WTC11 (cell line): ENCODE measurements around the gene ZBTB24. TPM values are rescaled to one million over a fixed set of nuclear protein-coding genes. Genes with fewer than 3 reads are reported as not detected.

Source experiments
- ATAC-seq: fragments of 200-7000 bp; cut with Tn5 transposase; 2 replicates; pipeline ENCODE4 v1.10.0; 2021; ENCODE audit warnings: mild to moderate bottlenecking, moderate library complexity
- CTCF ChIA-PET: fragments of 300-600 bp; sonication (Branson Sonifier 250); formaldehyde crosslinking; loops from one replicate; lab custom pipeline; 2021; ENCODE audit warnings: antibody characterized with exemption; lab: Charles Lee
- POLR2A ChIA-PET: fragments of 350-600 bp; sonication (Branson Sonifier 250); formaldehyde crosslinking; loops from one replicate; lab custom pipeline; 2021; ENCODE audit warnings: antibody characterized with exemption; lab: Charles Lee
- DNase-seq: peaks from one replicate; pipeline ENCODE4 v3.0.0; 2021; ENCODE audit warnings: low spot score
- H3K27ac Mint-ChIP-seq: 2 replicates; pipeline ENCODE4 v1.8.0; 2021; ENCODE audit warnings: mixed read lengths
- H3K27me3 Mint-ChIP-seq: 2 replicates; pipeline ENCODE4 v1.8.0; 2021; ENCODE audit warnings: low read depth, mild to moderate bottlenecking, moderate library complexity, mixed read lengths
- H3K36me3 Mint-ChIP-seq: 2 replicates; pipeline ENCODE4 v1.8.0; 2021; ENCODE audit warnings: mixed read lengths
- H3K4me1 Mint-ChIP-seq: 2 replicates; pipeline ENCODE4 v1.8.0; 2022; ENCODE audit warnings: mixed read lengths
- H3K4me3 Mint-ChIP-seq: 2 replicates; pipeline ENCODE4 v1.8.0; 2021; ENCODE audit warnings: mild to moderate bottlenecking, moderate library complexity, mixed read lengths
- H3K9me3 Mint-ChIP-seq: 2 replicates; pipeline ENCODE4 v1.8.0; 2021; ENCODE audit warnings: mixed read lengths
- AFF4 ChIP-seq: sonication (generic); formaldehyde crosslinking; IDR thresholded peaks from 2 replicates; pipeline ENCODE4 v1.8.1; 2023; ENCODE audit warnings: mild to moderate bottlenecking, missing genetic modification reagents, borderline replicate concordance
- ATF3 ChIP-seq: sonication (generic); formaldehyde crosslinking; conservative IDR thresholded peaks from 2 replicates; pipeline ENCODE4 v1.8.1; 2022; ENCODE audit warnings: mild to moderate bottlenecking, missing genetic modification reagents
- CDX4 ChIP-seq: fragments of 250-450 bp; sonication (Bioruptor Pico); IDR thresholded peaks from 2 replicates; pipeline ENCODE4 v1.9.0; 2021; ENCODE audit warnings: moderate library complexity, mild to moderate bottlenecking, inconsistent platforms, borderline replicate concordance
- ERG ChIP-seq: fragments of 250-450 bp; sonication (Bioruptor Pico); IDR thresholded peaks from 2 replicates; pipeline ENCODE4 v1.8.0; 2021; ENCODE audit warnings: mild to moderate bottlenecking
- ETV6 ChIP-seq: sonication (generic); formaldehyde crosslinking; IDR thresholded peaks from 2 replicates; pipeline ENCODE4 v1.8.1; 2022; ENCODE audit warnings: mild to moderate bottlenecking, missing genetic modification reagents
- GABPB1 ChIP-seq: sonication (generic); formaldehyde crosslinking; IDR thresholded peaks from 2 replicates; pipeline ENCODE4 v1.8.1; 2023; ENCODE audit warnings: mild to moderate bottlenecking, missing genetic modification reagents
- JUN ChIP-seq: sonication (generic); formaldehyde crosslinking; IDR thresholded peaks from 2 replicates; pipeline ENCODE4 v1.8.0; 2023; ENCODE audit warnings: mild to moderate bottlenecking, missing genetic modification reagents
- SMAD3 ChIP-seq: sonication (generic); formaldehyde crosslinking; IDR thresholded peaks from 2 replicates; pipeline ENCODE4 v1.8.0; 2022; ENCODE audit warnings: missing genetic modification reagents, mild to moderate bottlenecking, borderline replicate concordance
- ZNF281 ChIP-seq: sonication (generic); formaldehyde crosslinking; IDR thresholded peaks from 2 replicates; pipeline ENCODE4 v1.8.0; 2023; ENCODE audit warnings: mild to moderate bottlenecking, missing genetic modification reagents
- ZNF532 ChIP-seq: fragments of 250-450 bp; sonication (Bioruptor Pico); IDR thresholded peaks from 2 replicates; pipeline ENCODE4 v1.9.0; 2021; ENCODE audit warnings: mild to moderate bottlenecking, borderline replicate concordance
- total RNA-seq: library from RNA; stranded (reverse); gene quantifications from 3 replicates; pipeline ENCODE4 v1.2.3, GENCODE V29; 2021

The ZBTB24 gene
- total RNA-seq, 1 experiment from 2014 or later = 14.7 TPM

- POLR2A ChIA-PET = no interaction called here
- no peak for DNase-seq
- H3K27me3 Mint-ChIP-seq = no peaks in the 10 kb centered on the region
- H3K36me3 Mint-ChIP-seq = peaks cover 19% of the 10 kb centered on the region
- no peaks in the 10 kb centered on the region for H3K9me3 Mint-ChIP-seq
- no peak overlapping the region for H3K4me3 Mint-ChIP-seq
- TF ChIP-seq SMAD3 (CRISPR knock-in tag) (no peak), ZNF532 (CRISPR knock-in tag) (no peak), CDX4 (CRISPR knock-in tag) (no peak), JUN (no peak), ATF3 (no peak), AFF4 (CRISPR knock-in tag) (no peak), GABPB1 (no peak), ZNF281 (CRISPR knock-in tag) (no peak)
- TF ChIP-seq, all 79 proteins: peak for 0
- ATAC-seq = no peak
- H3K27ac Mint-ChIP-seq = no peak overlapping the region
- CTCF ChIA-PET = interaction anchor here (0.7 to 1.4 kb wide), 3 partner anchors 35 to 154 kb away, joined by 3 to 4 read pairs (median 4); no protein-coding TSS in a partner anchor
- H3K4me1 Mint-ChIP-seq = peaks cover 10% of the 10 kb centered on the region; the same call in 1 of the 2 replicates
Observed at GRCh38 chr6:109446072-109446471, 36.9 kb downstream of the ZBTB24 start.

- ATAC-seq (no peak), DNase-seq (no peak)
- H3K36me3 Mint-ChIP-seq = peaks cover 19% of the 10 kb centered on the region
- H3K4me1 Mint-ChIP-seq = peaks cover 10% of the 10 kb centered on the region; the same call in 1 of the 2 replicates
- no peak overlapping the region for H3K4me3 Mint-ChIP-seq
- ChIA-PET CTCF (interaction anchor here (0.8 to 1.4 kb wide), 2 partner anchors 62 to 154 kb away, joined by 4 read pairs; no protein-coding TSS in a partner anchor), POLR2A (no interaction called here)
- H3K27me3 Mint-ChIP-seq = no peaks in the 10 kb centered on the region
- TF ChIP-seq ERG (no peak), ETV6 (no peak)
- H3K9me3 Mint-ChIP-seq = no peaks in the 10 kb centered on the region
- no peak overlapping the region for H3K27ac Mint-ChIP-seq
Observed at GRCh38 chr6:109445382-109445781, 37.6 kb downstream of the ZBTB24 start.
